GM18502 (cell line): Measurements from ENCODE around the gene MRPL21.

Source experiments
- ATAC-seq: cut with Tn5 transposase; IDR thresholded peaks from one replicate; pipeline ENCODE4 v1.9.1; 2021; ENCODE audit warnings: mild to moderate bottlenecking; ENCODE audit not compliant: unreplicated experiment, poor library complexity

The MRPL21 gene

DNA sequence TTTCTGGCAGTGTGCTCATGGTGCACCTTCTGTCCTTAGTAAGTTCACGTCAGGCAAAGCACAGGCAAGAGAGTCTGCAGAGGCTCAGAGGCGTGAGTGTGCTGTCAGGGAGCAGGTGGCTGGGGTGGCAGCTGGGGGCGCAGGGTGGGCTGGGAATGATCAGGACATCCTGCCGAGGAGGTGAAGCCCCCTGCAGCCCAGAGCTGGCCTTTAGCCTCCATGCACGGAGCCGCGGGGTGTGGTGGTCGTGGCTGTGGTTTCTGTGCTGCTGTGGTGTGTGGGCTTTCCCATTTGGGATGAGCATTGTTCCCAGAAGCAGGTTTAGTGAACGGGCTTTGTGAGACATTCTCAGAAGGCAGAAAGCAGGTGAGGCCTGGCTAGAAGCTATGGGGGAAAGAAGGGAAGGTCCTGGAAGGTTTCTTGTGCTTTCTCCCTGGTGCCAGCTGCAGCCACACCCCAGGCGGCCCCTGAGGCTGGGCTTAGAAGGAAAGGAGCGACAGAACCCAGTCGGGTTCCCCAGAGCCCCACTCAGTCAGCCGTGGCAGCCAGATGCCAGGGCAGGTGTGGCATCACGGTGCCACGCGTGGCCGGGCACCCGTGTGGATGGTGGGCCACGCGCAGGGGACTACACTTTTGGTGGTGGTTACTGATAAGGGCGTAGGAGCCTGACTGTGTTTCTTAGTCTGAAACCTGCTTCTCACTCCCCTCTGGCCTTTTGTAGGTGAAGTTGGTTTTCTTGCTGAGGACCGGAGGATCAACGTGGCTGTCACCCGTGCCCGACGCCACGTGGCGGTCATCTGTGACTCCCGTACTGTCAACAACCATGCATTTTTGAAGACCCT, 32.1 kb upstream of the MRPL21 start:
- ATAC-seq = no peak

DNA sequence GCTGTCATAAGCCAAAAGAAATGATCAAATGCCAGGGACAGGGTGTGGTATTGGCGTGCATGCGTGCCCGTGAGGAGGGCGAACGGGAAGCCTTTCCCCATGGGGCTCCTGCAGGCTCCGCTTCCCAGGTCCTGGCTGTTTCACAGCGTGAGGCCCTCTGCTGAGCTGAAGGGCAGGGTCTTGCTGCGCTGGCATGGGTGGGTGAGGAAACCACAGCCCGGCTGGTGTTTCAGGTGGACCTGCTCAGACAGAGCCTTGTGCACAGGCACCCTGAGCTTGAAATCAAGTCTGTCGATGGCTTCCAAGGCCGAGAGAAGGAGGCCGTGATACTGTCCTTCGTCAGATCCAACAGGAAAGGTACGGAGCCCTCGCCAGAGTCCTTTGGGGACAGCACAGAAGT, 31.4 kb upstream of the MRPL21 start:
- ATAC-seq = no peak

DNA sequence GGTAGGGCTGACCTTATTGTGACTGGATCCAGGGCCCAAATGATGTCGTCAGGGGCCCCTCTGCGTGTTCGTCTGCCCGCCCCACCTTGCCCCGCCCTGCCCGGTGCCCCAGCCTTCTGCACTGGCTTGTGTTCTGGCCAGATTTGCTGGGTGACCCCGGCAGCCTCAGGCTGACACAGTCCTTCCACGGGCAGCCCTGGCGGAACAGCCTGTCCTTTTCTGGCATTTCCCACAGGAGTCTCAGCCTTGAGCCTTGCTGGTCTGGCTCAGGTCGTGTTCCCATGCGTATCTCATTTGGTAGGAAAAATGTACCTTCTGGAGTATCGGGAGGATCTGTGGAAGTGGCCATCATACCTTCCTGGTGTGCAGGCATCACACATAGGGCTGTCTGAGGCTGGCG, 31.0 kb upstream of the MRPL21 start:
- no peak for ATAC-seq

DNA sequence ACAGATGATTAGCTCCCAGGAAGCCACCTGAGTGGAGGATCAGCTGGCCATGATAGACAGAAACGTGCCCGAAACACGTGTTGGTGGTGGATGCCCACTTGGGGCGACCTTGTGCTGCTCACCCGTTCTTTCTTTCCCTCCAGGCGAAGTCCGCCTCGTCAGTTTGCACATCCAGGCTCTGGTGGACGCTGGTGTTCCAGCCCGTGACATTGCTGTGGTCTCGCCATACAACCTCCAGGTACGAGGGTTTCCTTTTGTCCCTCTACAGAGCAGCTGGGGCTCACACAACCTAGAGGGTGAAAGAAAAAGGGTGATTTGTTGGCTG, 30.7 kb upstream of the MRPL21 start:
- ATAC-seq = no peak

DNA sequence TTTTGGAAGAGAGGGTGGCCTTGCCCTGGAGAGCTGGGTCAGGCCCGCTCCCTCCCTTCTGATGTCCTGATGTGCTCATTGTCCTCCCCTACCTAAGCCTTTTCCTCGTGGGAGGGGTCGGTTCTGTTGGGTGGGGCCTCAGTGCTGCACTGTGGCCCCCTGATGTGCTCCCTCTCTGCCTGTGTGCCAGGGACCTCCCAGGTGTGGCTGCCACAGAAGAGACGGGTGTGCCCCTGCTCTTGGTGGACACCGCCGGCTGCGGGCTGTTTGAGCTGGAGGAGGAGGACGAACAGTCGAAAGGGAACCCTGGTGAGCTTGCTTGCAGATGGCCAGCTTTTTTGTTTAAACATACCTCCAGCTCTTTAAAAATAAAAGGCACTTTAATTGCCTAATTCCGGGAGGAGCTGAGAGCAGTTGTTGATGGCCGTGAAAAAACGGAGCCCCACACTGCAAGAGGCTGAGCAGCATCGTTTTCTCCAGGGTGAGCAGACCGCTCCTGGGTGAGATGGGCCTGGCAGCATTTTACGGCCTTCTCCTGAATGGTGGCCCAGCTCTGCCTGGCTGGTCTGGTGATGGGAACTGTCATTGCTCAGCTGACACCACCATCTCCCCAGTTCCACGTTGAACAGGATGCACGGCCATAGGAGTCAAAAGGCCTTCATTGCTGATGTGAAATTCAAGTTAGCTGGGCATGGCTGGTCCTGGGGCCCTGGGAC, 30.1 kb upstream of the MRPL21 start:
- no peak for ATAC-seq

DNA sequence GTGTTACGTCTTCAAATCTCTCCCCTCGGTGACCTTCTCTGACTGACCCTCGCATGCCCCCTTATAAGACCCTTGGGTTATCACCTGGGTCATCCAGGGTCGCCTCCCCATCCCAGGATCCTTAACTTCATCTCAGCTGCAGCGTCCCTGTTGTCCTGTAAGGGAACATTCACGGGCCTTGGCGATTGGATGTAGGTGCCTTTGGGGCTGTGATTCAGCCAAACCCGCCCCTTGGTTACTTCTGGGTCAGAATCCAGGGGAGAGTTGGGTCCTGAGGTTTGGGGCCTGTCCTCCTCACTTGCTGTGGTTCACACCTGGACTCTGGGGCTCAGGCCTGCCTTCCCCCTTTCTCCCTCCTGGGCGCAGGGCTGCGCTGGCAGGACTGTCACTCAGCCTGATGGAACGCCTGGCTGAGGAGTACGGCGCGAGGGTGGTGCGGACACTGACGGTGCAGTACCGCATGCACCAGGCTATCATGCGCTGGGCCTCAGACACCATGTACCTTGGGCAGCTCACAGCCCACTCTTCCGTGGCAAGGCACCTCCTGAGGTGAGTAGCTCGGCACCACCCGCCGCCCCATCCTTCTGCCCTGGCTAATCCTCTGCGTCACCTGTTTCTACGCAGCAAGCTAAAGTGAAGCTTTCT, 29.4 kb upstream of the MRPL21 start:
- ATAC-seq = no peak

DNA sequence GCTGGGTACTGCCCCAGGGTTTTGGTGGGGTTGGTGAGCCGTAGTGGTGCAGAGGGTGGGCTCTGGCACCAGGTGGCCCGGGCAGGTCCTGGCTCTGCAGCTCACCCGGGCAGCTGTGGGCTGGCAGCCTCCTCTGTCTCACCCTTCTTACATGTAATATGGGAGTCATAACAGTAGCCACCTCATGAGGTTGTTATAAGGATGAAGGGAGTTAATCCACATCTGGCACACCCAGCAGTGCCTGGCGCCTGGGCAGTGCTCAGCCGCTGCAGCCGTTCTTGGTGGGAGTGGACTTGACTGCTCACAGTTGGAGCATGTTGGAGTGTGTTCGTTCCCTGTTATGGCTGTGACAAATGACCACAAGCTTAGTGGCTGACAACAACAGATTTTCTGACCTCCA, 28.7 kb upstream of the MRPL21 start:
- no peak for ATAC-seq

DNA sequence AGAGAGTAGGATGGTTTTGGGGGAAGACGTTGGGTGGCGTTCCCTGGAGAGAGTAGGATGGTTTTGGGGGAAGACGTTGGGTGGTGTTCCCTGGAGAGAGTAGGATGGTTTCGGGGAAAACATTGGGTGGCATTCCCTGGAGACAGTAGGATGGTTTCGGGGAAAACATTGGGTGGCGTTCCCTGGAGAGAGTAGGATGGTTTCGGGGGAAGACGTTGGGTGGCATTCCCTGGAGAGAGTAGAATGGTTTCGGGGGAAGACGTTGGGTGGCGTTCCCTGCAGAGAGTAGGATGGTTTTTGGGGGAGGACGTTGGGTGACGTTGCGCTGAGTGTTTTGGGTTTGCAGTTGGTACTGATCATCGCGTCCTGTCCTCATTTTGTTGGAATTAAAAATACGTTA, 28.3 kb upstream of the MRPL21 start:
- no peak for ATAC-seq

DNA sequence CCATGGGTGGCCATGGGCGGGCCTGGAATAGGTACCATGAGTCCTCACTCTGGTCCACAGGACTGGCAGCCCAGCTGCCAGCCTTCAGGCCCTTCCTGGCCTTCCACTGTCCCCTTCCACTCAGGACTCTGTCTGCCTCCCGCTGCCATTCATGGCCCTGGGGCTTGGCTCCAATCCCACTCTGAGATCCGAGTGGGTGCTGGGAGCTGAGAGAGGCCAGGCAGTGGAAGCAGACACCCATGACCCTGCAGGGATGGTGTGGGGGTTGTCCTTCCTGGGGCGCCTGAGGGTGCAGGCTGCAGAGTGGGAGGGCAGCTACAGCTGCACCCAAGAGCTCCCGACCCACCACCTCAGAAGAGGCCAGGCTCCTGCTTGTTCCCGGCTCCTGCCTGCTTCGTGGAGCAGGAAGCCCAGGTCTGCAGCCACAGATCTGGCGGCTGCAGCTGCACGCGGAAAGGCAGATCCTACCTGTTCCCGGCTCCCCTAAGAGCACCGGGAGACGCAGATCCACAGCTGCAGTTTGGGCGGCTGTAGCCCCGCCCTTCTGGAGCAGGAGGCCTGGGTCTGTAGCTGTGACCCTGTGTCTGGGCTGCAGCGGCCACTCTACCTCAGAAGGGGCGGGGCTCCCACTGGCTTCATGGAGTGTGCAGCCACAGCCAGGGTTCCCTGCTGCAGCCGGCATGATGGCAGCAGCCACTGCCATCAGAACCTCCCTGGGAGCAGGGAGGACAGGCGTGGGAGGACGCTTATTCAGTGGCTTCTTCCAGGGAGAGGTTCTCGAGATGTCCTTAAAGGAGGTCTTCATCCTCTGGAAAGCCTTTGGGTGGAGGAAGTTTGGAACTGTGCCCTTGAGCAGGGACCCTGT, 27.6 kb upstream of the MRPL21 start:
- ATAC-seq = no peak

DNA sequence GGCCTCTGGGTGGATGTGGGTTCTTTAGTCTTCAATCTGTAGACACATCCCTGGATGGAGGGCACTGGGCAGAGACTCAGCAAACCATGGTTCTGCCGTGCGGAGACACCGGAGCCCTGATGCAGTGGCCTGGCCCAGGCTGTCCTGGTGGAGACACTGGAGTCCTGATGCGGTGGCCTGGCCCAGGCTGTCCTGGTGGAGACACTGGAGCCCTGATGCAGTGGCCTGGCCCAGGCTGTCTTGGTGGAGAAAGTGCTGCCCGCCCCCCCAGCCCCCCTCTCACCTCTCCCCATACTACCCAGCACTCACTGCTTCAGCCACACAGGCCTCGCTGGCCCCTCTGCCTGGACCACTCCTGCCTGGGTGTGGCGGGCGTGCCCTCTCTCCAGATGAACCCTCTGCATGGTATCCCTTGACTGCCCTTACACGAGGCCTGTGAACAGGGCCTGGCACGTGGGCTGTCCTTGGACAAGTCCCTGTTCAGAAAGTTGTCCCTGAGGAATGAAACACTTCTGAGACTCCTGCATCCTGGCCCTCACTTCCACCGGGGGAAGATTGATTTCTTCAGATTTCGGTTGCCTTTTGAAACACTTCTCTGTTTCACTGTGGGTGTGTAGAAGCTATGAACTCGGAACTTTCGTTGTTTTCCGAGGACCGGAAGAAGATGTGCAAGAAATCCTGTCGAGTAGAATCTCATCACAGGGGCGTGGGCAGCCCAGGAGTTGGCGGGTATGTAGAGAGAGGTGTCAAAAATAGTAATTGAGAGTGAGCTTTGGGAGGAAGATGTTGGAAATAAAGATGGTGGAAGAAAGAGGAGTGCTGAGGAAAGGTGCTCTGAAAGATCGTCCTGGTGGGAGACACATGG, 26.3 kb upstream of the MRPL21 start:
- no peak for ATAC-seq

DNA sequence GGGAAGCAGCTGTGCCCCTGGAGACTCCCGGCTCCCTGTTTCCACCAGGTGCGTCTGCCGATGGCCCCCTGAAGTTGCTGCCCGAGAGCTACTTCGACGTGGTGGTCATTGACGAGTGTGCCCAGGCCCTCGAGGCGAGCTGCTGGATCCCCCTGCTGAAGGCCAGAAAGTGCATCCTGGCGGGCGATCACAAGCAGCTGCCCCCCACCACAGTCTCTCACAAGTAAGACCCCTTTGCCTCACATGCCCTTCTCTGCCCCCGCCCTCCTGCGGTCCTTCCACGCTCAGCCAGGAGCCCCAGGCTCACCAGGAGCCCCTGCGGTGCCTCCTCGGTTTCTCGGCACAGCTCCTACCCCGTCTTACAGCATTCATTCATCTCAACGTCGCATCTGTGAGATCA, 25.5 kb upstream of the MRPL21 start:
- ATAC-seq = no peak

DNA sequence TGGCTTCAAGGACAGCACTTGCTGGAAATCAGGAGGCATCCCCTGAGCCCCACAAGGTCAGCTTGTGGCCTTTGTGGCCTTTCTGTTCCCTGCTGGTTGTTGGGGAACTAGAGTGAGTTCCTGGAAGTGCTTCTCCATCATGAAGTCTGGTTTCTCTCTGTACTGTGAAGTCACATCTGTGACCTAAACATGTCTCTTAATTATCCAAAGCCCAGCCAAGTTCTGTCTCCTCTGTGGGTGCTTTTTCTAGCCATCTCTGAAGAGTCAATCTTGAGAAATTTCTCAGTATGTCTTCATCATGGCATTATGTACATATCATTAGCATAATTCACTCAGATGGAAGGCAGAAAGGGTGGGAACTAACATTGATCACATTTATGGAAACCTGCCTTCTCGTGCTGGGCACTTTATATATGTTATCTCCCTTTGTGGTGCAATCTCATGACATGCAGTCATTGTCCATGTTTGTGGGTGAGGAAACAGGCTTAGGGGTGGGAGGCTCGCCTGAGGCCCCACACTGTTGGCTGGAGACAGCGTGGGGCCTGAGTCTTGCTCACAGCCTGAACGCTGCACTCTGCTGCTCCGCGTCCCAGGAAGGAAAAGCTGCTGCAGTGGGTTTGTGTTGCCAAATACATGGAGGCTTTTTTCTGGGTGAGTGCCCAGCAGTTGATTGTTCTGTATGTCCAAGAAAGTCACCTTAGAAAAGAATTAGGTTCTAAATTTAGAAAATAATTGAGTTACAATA, 24.7 kb upstream of the MRPL21 start:
- ATAC-seq = no peak

DNA sequence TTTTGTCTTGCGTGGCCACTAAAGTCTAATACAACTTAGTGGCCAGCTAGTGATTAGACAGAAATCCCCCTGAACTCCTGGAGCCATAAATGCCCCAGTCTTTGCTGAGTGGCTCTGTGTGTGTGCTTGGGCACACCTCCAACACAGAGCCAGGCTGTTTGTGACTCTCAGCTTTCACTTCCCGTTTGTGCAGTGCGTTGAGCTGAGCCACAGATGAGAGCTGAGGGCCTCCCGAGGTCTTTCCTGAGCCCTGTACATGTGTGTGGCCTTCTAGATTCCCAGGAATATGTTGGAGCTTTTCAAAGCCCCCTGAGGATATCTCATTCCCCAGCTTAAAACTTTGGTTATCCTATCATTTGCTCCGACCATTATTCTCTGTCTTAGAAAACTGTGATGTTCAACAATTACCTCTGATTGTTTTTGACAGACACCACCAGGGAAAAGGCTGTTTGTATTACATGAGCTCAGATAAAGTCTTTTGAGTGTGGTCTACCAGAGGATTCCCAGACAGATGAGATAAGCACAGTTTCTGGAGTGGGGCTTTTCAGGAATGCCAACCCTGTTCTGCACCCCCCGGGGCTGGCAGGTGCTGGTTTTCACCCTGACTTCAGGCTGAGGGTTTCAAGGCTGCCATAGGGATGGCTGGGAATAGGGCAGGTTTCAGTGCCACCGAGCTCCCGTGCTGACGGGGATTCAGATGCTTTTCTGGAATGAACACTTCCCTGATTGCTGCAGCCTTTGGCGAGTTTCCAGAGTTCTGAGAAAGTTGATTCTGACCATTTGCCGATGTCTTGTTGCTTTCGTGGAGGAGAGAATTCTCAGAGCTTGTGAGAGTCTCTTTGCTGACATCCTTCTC, 23.9 kb upstream of the MRPL21 start:
- no peak for ATAC-seq

DNA sequence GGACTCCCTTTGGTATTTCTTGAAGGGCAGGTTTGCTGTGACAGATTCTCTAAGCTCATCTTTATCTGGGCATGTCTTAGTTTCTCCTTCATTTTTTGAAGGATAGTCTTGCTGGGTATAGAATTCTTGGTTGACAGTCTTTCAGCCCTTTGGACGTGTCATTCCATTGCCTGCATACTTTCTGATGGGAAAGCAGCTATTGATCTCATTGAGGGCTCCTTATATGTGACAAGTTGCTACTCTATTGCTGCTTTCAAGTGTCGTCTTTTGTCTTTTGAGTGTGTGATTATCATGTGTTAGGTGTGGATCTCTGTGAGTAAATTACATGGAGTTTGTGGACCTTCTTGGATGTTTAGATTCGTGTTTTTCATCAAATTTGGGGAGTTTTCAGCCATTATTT, 22.0 kb upstream of the MRPL21 start:
- ATAC-seq = no peak

DNA sequence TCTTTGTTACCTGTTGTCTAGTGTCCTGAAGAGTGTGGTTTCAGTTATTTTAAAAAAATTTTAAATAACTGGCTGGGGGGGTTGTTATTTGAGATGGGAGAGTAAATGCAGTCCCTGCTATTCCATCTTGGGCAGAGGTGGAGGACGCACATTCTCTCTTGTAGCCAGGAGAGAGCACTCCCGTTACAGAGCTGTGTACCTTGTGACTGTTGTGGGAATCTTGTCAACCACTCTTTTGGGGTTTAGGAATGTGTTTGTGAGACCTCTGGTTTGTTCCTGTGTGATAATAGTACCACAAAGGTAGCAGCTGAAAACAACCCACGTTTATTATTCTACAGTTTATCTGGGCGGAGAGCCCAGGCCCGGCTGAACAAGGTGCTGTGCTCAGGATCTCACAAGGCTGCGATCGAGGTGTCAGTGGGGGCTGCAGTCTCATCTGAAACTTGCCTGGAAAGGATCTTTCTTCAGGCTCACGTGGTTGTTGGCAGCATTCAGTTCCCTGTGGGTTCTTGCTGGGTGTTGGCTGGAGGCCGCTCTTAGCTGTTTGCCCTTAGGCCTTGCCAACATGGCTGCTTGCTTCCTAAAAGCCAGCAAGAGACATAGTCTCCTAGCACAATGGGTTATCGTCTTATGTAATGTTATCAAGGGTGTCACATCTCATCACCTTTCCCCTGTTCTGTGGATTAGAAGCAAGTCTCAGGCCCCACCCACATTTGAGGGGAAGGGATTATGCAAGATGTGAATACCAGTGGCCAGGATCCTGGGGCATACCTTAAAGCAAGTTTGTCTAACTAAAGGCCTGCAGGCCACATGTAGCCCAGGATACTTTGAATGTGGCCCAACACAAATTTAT, 20.7 kb upstream of the MRPL21 start:
- ATAC-seq = no peak

DNA sequence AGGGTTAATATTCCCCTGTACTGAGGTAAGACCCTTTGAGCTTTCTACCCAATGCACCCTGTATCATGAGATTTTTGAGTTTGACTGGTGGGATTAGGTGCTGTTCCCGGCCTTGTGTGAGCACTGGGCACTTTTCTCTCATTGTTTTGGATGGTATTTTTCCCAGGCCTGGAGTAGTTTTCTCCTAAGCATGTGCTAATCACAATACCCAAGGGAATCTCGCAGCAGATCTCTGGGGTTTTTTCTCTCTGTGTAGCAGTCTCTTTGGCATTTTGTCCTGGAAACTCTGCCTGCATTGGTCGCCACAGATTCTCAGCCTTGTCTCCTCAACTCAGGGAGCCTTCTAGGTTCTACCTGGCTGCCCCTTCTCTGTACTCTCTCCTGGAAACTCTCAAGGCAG, 20.0 kb upstream of the MRPL21 start:
- ATAC-seq = no peak

DNA sequence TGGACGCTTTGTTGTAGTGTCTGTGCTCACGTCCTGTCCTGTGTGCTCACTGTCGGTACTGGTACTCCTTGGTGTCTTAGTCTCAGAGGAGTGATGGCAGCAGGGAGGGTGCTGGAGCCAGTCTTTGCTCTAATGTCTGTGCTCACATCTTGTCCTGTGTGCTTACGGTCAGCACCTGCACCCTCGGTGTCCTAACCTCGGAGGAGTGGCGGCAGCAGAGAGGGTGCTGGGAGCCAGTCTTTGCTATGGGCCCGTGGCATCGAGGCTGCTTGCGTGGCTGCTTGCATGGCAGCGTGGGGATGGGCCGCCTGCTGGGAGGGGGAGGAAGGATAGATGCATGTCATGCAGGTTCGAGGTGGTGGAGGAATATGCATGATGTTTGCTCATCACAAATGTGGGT, 12.8 kb upstream of the MRPL21 start:
- ATAC-seq = no peak
